PC-3 (cell line): ENCODE results near the gene VTN.

ENCODE experiments used
- EZH2phosphoT487 ChIP-seq: fragments of 300-600 bp; sonication (generic); IDR thresholded peaks from 2 replicates; pipeline ENCODE4 v1.6.1; 2018; ENCODE audit warnings: mild to moderate bottlenecking, antibody characterized with exemption, low read length, borderline replicate concordance
- TF ChIP-seq, protein P1 (sequence below): fragments of 300-600 bp; sonication (generic); conservative IDR thresholded peaks from 2 replicates; pipeline ENCODE4 v1.5.1; 2017; ENCODE audit warnings: antibody characterized with exemption, low read depth, mild to moderate bottlenecking, low read length

DNA sequence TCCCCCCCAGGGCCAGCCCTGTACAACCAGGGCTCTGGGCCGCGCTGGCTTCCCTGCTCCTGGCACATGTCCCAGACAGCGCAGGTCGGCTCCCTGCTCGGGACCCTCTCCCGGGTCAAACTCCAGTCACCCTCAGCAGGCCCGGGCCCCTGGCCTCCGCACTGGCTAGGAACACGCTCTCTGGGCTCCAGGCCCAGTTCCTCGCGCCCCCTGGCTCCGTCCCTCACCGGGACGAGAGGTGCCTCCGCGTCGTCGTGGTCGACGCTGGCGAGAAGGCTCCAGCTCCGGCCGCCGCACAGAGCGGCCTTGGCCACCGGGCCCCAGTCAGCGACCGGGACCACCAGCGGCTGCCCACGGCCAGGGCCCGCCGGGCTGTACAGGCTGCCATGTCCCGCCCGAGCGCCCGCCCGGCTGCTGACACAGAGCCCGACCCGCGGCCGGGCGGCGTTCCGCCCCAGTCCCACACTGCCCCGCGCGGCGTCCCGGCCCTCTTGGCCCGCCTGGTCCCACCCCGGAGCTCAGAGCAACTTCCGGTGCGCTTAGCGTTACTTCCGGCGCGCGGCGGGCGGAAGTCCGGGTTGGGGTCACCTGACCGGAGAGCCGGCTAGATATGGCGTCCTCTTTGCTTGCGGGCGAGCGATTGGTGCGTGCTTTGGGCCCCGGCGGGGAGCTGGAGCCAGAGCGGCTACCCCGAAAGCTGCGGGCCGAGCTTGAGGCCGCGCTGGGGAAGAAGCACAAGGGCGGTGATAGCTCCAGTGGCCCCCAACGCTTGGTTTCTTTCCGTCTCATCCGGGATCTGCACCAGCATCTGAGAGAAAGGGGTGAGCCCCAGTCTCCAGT, 12.8 kb downstream of the VTN start, which contains the start of gene POLDIP2:
- TF ChIP-seq, protein P1, sequence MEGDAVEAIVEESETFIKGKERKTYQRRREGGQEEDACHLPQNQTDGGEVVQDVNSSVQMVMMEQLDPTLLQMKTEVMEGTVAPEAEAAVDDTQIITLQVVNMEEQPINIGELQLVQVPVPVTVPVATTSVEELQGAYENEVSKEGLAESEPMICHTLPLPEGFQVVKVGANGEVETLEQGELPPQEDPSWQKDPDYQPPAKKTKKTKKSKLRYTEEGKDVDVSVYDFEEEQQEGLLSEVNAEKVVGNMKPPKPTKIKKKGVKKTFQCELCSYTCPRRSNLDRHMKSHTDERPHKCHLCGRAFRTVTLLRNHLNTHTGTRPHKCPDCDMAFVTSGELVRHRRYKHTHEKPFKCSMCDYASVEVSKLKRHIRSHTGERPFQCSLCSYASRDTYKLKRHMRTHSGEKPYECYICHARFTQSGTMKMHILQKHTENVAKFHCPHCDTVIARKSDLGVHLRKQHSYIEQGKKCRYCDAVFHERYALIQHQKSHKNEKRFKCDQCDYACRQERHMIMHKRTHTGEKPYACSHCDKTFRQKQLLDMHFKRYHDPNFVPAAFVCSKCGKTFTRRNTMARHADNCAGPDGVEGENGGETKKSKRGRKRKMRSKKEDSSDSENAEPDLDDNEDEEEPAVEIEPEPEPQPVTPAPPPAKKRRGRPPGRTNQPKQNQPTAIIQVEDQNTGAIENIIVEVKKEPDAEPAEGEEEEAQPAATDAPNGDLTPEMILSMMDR: no peak
- no peak for TF ChIP-seq EZH2phosphoT487
